Measurements from ENCODE around the gene ABHD10.

The ABHD10 gene

DNA sequence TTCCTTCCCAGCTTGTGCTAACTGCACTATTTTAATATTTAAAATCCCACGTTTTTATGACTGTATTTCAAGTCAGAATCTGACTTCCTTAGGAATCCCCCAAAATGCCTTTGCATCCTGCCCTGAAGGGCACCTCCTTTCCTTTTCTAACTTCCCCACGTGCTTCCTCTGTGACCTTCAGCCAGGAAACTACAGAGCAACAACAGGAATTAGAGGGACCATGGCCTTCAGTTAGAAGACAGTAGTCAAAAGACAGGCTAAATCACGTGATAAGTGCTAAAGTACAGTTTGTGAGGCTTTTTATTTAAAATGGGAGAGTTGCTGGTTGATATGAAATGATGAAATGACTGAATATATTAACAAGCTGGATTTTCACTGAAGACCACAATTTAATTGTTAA, 11.8 kb upstream of the ABHD10 start:
- DNase-seq = no peak

DNA sequence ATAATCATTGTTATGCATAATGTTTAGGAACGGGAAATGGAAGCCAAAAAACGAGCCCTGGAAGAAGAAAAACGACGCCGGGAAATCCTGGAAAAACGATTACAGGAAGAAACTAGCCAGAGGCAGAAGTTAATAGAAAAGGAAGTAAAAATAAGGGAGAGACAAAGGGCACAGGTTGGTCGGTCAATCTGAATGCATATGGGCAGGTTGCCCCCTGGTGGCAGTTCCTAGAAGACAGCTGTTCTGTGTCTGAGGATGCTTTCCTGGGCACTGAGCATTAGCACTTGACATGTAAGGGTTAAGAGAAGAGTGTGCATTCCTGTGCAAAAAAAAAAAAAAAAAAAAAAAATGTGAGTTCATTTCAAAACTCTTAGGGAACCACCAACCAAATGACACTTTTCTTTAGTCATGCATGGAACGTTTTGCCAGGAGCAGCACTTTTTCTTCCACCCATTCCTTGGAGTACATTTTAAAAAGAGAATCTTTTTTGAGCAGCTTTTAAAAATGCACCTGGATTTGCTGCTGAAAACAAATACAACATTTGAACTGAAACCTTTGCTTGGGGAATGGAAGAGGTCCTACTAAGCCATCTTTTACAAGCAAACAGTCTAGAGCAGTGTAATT, 11.1 kb upstream of the ABHD10 start:
- peak; percentile 68 to 73 for DNase-seq

DNA sequence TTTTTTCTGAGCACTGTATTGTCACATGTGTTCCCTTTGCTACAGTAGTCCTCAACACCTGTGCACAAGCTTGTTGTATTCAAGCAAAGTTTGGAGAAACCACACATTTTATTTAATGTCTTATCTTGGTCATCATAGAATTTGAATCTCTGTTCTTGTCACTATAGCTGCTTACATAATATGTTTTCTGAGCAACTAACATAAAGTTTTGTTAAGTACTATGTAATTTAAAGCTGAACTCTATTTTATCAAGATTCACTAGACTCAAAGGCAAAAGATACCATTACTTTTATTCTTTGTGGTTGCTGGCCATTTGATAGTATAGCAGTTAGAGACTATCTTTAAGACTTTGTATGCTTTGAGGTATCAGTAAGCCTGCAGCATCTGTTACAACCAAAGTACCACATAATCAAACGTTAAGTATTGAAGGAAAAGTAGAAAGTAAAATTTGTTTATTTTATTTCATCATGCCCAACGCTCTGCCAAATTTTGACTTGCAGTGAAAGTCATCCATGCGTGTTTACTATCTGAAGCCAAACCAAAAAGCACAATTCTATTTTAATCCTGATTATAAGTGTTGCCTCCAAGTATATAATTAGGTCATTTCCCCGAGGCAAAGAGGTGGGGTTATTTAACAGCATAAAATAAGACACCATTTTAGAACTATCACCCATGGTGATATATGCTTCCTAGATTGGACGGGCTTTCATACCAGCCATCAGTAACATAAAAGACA, 10.3 kb upstream of the ABHD10 start:
- no peak for DNase-seq

DNA sequence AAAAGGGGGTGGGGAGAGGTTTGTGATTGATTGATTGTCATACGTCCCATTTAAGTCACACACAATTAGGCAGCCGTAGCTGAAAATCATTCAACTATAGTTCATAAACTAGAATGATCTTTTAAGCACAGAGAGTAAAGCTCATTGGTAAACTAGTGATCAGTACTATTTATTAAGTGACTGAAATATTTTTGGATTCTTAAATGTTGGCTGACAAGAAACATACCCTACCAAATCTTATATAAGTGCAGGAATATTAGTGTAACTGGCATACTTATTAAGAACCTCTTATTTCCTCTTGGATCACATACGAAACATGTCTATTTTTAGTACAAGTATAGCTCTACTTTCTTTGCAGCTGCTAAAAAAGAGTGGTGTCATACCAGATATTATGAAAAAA, 8.4 kb upstream of the ABHD10 start:
- DNase-seq = no peak

DNA sequence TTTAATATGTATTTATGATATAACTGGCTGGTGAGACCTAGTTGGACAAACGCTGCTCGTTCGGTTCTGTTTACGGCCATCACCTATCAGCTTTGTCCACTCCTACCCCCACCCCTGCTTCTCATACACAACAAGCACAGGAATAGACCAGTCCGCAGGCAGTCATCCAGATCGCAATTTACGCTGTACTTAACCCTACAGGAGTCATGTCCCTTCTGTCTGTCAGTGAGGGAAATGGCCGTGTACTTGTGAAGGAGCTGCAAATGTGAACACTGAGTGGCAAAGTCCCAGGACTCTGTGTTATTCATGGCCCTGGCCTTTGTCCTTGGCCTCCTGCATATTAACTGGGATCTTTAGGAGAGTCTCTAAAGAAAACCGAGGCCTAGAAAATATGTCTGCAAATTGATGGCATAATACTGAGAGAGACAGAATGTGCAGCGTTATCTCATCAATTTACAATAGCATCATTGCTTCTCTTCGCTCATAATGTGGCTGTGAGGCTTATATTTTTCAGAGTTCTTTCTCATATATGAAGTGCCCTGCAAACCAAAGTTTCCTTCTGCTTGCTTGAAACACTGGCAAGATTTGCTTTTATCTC, 7.2 kb upstream of the ABHD10 start:
- no peak for DNase-seq

DNA sequence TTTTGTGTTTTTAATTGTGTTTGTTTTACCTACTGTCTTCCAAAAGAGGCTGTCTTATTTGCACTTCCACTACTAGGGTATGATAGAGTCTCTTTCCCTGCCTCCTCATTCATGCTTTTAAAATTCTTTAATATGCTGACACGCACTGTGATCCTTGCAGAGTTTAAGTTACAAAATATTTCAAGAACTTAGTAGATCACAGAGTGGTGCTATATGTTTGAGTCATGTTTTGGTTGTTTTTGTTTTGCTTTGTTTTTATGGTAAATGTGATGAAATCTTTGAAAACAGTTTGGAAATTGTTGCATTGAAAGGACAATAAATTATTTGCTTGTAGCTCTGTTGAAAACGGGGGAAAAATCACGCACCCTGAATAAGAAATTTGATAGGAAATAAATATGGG, 5.9 kb upstream of the ABHD10 start:
- no peak for DNase-seq

DNA sequence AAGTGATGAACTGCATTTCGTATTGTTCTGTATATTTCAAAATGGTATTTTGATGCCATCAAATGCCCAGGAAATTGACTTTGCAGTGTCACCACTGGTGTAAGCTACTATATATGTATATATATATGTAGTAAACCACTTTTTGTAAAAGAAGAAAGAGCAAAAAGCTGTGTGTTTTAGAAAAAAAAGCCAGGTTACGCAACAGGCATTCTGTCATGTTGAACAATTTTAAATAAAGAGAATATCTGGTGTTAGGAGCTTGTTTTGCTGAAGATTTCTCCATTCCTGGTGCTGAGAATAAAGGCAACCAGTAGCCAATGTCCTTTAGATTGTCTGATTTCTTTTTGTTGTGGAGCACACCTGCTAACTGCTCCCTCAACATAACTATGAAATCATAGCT, 3.7 kb upstream of the ABHD10 start:
- no peak for DNase-seq

DNA sequence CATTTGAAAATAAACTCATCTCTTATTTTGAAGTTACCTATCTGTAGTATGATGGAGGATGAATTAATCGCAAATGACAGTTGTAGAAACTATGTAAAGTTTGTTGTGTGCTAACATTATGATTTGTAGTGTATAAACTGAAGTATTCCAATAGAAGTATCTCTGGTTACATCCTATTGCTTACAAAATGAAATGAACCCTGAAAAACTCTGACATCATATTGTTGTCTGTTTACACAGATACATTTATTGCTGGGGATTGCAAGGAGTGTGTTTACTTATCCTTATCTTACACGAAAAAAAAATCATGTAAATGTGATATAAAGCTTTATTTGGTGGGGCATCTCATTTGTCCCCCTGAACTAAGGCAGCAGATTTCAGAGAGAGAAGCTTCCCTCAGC, 2.6 kb upstream of the ABHD10 start:
- DNase-seq = no peak

DNA sequence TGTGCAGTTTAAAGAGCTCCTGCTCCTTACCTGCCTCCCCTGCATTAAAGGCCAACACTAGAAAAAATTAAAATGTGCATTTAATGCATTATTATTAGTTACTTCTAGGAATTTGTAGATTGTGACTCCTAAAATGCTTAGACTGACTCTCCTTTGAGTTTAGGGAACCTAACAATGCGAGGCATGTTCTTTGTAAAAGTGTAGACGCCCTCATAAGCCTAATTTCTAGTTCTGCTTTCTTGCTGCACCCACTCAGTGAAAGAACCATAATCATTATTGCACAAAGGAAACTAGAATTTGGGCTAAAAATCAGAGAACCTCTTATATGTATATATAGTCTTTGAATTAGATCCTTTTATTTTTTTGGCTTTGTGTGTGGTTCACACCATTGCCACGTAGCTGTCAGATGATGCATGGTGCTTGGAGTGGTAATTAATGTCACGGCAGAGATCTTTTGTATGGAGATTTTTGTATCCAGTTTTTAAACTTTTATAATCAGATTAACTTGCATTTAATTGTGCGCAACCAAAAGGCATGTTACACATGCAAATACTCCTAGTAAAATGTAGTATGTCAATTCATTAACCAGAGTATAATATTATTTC, 710 bp downstream of the ABHD10 start:
- no peak for DNase-seq

DNA sequence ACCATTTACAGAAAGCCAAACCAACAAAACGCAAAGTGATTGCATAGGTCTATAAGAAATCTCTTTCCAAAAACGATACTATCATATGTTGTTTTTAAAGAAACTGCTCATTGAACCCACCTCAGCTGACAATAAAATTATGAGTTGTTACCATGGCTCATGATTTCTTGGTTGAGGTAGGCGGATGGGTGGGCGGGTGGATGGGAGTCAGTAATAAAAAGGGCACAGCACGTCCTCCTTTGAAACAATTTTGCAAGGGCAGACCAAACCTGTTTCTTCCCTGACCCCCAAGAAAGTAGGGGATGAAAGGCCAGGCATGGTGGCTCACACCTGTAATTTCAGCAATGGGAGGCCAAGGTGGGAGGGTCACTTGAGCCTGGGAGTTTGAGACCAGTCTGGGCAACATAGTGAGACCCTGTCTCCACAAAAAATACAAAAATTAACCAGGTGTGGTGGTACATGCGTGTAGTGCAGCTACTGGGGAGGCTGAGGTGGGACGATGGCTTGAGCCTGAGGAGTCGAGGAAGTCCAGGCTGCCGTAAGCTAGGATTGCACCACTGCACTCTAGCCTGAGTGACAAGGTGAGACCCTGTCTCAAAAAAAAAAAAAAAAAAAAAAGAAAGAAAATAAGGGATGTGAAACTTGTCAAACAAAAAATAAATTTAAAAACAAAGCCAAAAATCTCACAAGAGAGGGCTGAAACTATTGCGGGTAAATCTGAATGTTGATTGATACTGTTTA, 2.1 kb downstream of the ABHD10 start:
- DNase-seq = peak; percentile 36 to 64

DNA sequence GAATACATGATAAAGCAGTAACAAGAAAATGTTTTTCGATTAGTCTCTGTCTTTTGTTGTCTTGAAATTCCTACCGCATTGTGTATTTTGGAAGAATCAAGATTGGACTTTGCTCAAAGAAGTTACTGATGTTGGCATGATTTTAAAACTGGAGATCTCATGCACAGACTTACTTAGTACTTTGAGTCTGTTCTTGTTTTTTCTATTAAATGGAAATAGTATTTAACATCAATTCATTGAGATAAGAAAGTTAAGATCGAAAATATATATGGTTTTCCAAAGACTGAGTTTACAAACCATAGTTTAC, 2.6 kb downstream of the ABHD10 start:
- DNase-seq = no peak

DNA sequence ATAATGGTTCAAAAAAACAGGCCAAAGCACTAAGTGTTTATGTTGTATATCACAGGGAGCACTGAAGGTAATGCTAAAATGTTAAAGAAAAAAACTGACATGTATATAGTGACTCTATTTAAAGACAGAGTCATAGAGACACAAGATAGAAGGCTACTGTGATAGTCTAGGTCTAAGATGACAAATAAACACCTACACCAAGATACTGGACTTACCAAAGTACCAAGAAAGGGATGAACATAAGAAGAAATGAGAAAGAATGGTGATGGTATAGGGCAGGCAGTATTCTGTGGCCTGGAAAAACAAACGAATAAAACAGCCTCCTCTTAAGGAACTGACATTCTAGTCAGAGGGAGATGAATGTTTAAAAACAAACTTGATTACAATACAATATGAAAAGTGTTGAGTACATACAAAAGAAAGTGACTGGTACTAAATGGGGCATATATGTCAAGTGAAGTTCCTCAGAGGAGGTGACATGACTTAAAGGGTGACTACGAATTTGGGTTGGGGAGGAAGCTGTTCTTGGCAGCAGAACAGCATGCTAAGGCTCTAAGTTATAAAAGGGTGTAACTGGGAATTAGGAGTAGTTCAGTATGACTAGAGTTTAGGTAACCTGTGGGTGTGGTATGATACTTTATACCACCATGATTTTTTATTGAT, 5.9 kb downstream of the ABHD10 start:
- no peak for DNase-seq

DNA sequence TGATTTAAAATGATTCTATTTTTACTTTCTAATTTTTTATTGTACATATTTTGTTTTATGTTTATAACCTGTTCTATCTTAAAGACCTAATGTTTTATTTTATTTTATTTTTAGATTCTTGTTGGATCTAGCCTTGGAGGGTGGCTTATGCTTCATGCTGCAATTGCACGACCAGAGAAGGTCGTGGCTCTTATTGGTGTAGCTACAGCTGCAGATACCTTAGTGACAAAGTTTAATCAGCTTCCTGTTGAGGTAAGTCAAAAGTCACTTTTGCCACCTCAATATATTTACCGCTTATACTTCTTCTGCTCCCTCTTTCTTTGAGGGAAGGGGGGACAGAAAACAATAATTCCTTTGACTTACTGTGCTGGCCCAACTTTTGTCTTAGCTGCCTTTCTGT, 8.0 kb downstream of the ABHD10 start:
- no peak for DNase-seq

DNA sequence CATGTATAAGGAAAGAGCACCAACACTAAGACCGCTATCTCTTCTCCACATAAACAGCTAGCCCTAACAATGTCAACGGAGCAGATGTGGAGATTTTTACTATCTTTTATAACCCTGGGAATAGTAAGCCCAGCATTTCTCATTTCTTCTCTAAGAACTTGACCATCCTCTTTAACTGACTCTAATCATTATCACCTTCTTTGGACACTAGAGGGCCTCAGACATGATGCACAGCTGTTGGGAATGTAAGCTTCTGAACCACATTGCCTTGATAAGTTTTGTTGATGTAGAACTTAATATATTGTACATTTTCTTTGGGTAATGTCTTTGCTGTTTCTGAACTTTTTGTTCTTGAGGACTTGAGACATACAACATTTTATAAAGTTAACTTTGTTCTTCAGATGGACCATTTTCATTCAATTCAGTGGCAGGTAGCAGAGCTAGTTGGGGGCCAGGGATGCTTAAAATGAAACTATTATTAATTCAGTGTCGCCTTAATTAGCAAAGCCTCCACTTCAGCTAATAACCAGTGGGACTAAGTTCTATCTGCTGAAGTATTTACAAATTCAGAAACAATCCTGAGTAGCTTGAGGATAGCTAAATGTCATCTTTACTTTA, 10.3 kb downstream of the ABHD10 start:
- no peak for DNase-seq

DNA sequence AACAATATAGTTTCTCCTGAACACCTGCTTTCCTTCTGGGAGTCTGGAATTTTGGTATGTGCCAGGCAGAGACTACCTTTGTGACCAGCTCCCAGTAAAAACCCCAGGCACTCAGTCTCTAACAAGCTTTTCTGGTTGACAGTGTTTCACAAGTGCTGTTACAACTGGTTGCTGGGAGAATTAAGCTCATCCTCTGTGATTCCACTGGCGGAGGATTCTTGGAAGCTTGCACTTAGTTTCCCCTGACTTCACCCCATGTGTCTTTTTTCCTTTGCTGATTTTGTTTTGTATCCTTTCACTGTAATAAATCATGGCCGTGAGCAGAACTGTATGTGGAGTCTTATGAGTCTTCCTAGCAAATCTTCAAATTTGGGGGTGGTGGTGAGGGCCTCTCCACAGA, 14.2 kb downstream of the ABHD10 start:
- DNase-seq = no peak

DNA sequence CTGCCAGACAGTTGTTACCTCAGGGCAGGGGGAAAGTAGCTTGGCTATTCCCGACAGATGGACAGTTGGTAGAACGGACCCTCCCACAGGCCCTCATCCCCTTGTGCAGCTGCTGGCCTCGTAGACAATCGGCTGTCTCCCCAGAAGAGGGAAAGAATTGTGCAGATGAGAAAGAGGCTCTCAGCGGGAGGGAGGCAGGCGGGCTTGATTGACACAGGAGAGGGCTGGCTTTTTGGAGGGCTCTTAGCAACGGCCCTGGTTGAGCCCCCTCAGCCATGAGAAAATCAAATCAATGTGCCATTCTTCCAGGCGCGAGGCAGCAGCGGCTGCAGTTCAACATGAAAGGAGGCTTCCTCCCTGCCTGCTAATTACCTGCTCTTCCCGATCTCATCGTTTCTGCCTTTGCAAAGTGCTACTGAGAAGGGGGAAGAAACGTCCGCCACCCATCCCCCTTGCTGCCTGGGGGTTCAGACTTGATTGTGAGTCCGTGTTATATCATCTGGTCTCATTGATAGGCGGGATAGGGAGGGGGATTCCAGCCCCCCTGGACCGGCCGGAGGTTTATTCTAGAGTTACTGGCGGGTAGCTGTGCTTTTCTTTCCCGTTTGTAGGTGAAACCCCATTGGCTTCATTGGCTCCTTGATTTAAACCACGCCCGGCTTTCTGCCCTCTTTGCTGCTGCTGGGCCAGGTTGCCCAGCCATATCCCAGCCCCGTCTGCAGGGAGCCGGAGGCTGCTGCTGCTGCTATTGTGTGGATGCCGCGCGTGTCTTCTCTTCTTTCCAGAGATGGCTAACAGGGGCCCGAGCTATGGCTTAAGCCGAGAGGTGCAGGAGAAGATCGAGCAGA, 20.0 kb downstream of the ABHD10 start, which contains the start of gene TAGLN3:
Gene TAGLN3 (plus strand): TSS at position 287 of the 848 bp plus-strand sequence. CDS start 501 bp downstream, at position 788.
- no peak for DNase-seq

DNA sequence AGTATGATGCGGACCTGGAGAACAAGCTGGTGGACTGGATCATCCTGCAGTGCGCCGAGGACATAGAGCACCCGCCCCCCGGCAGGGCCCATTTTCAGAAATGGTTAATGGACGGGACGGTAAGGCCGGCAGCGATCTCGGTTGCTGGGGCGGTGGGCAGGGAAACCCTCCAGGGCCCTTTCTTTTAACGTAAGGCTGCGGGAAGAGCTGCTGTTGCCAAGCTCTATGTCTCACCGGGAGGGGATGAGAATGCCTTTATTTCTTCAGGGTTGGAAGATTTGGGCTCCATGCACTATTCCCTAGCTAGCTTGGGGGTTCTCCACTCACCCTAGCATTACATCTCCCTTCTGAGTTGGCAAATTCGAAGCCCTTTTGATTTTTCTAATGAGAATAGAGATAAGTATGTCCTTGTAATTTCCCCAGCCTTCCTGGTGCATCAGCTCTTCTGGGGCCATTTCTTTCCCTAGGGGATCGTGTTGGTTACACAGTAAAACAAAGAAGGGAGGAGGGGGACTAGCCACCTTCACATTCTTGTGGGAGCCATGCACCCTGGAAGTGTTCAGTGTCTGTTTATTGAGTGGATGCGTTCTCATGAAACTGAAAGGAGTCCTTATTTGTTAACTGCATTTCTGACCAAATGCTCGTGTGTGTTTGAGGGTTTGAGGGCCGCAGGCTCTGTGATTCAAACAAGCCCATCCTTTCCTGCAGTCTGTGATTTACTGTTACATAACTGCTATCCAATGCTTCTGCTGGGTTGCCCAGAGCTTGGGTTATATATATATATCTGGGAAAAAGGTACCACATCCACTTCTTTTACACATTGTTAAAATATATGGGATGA, 20.9 kb downstream of the ABHD10 start:
- no peak for DNase-seq

DNA sequence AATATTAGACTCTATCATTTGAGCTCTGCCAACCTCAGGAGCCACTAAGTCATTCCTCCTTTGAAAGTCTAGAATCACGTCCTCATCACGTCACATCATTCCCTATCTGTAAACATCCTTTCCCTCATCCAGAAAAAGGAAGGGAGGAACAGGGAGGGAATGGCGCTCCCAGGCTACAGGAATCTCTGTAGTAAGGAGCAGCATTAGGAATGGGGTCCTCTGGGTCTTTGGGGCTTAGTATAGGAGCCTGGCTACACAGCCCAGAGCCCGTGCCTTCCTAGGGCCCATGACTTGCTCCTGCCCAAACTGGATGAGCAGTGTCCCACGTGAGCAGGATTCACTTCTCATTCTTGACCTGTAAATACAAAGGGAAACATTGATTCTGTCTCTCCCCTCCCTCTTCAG, 21.5 kb downstream of the ABHD10 start:
- no peak for DNase-seq

DNA sequence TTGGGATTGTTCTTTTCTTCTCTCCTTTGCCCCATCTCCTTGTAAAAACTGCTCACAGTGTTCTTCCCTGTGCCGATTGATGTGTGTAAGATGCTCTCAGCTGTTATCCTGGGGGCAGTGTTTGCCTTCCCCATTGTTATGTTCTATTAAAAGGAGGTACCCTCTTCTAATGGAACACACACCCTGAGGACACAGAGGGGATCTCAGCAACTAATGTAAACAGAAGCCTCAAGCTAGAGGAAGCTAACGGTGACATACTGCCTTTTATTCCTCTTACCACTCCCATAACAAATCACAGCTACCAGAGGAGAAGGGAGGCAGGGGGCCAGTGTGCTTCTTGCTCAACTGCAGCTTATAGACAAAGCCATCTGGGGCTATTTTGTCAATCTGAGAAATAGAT, 22.1 kb downstream of the ABHD10 start:
- DNase-seq = no peak

DNA sequence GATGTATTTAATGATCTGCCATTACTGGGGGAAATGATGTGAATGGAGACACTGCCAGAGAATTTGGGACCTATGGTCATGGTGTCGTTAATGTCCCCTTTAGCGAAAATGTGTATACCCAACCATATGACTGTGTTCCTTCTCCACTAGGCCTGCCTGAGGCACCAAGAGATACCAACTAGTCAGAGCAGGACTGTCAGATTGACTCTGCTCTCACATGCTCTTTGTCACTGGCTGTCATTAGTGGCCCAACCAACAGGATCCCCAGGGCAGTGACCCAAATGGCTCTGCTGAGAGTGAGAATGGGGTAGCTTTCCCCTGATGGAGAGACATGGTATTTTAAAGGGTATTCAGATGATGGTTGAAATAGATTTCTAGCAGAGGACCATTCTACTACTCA, 22.7 kb downstream of the ABHD10 start:
- DNase-seq = no peak

Data from stimulated activated CD4-positive, alpha-beta T cell treated with anti-CD3 and anti-CD28 coated beads, Interleukin-4, amount 100 ng/mL, for 4 hours (primary cell).